Measurements from ENCODE around the gene C2CD3. TPM values are rescaled to one million over a fixed set of nuclear protein-coding genes. Genes with fewer than 3 reads are reported as not detected.

Gene C2CD3
- total RNA-seq, 1 experiment from 2014 or later = 28.4 TPM

GRCh38 chr11:73981051-73981805 lies 189.6 kb downstream of the C2CD3 start:
- DNase-seq (ENCODE audit: low read depth) = no peak
- in situ Hi-C loops (cut with HindIII; ENCODE audit: low pct_unique_long_range_greater_than_20kb, low sequenced_read_pairs) = no loop called here

- DNase-seq (ENCODE audit: low read depth) = peak; percentile 26
- in situ Hi-C loops (cut with HindIII; ENCODE audit: low pct_unique_long_range_greater_than_20kb, low sequenced_read_pairs) = no loop called here
These were observed 190.5 kb downstream of the C2CD3 start for GRCh38 chr11:73980001-73980961.

- DNase-seq (ENCODE audit: low read depth) = no peak
- in situ Hi-C loops (cut with HindIII; ENCODE audit: low pct_unique_long_range_greater_than_20kb, low sequenced_read_pairs) = no loop called here
These were observed 192.2 kb downstream of the C2CD3 start for GRCh38 chr11:73978576-73979086.

- no peak for DNase-seq (ENCODE audit: low read depth)
- in situ Hi-C loops (cut with HindIII; ENCODE audit: low pct_unique_long_range_greater_than_20kb, low sequenced_read_pairs) = no loop called here
These were observed 192.8 kb downstream of the C2CD3 start for GRCh38 chr11:73977856-73978519.

- DNase-seq (ENCODE audit: low read depth) = no peak
- in situ Hi-C loops (cut with HindIII; ENCODE audit: low pct_unique_long_range_greater_than_20kb, low sequenced_read_pairs) = no loop called here
These were observed 194.2 kb downstream of the C2CD3 start for GRCh38 chr11:73976451-73977151.

- in situ Hi-C loops (cut with HindIII; ENCODE audit: low pct_unique_long_range_greater_than_20kb, low sequenced_read_pairs) = no loop called here
- DNase-seq (ENCODE audit: low read depth) = no peak
These were observed 195.4 kb downstream of the C2CD3 start for GRCh38 chr11:73975479-73975757.

- in situ Hi-C loops (cut with HindIII; ENCODE audit: low pct_unique_long_range_greater_than_20kb, low sequenced_read_pairs) = no loop called here
- no peak for DNase-seq (ENCODE audit: low read depth)
These were observed 196.0 kb downstream of the C2CD3 start for GRCh38 chr11:73974604-73975478.

- in situ Hi-C loops (cut with HindIII; ENCODE audit: low pct_unique_long_range_greater_than_20kb, low sequenced_read_pairs) = no loop called here
These were observed 198.0 kb downstream of the C2CD3 start for GRCh38 chr11:73972620-73973449.

GRCh38 chr11:73972187-73972586 lies 198.6 kb downstream of the C2CD3 start:
- in situ Hi-C loops (cut with HindIII; ENCODE audit: low pct_unique_long_range_greater_than_20kb, low sequenced_read_pairs) = no loop called here
- no peak for DNase-seq (ENCODE audit: low read depth)

More at GRCh38 chr11:73972620-73973449, 198.0 kb downstream of the C2CD3 start:
- DNase-seq (ENCODE audit: low read depth) = no peak

- DNase-seq (ENCODE audit: low read depth) = no peak
- in situ Hi-C loops (cut with HindIII; ENCODE audit: low pct_unique_long_range_greater_than_20kb, low sequenced_read_pairs) = no loop called here
These were observed 199.6 kb downstream of the C2CD3 start for GRCh38 chr11:73971175-73971719.

GRCh38 chr11:73969991-73970800 lies 200.6 kb downstream of the C2CD3 start:
- no peak for DNase-seq (ENCODE audit: low read depth)
- in situ Hi-C loops (cut with HindIII; ENCODE audit: low pct_unique_long_range_greater_than_20kb, low sequenced_read_pairs) = no loop called here

GRCh38 chr11:73969091-73969490 lies 201.7 kb downstream of the C2CD3 start:
- in situ Hi-C loops (cut with HindIII; ENCODE audit: low pct_unique_long_range_greater_than_20kb, low sequenced_read_pairs) = no loop called here

GRCh38 chr11:73968356-73968966 lies 202.3 kb downstream of the C2CD3 start:
- no peak for DNase-seq (ENCODE audit: low read depth)
- in situ Hi-C loops (cut with HindIII; ENCODE audit: low pct_unique_long_range_greater_than_20kb, low sequenced_read_pairs) = no loop called here

More at GRCh38 chr11:73969091-73969490, 201.7 kb downstream of the C2CD3 start:
- DNase-seq (ENCODE audit: low read depth) = no peak

GRCh38 chr11:73965764-73966121 lies 205.1 kb downstream of the C2CD3 start:
- in situ Hi-C loops (cut with HindIII; ENCODE audit: low pct_unique_long_range_greater_than_20kb, low sequenced_read_pairs) = no loop called here
- no peak for DNase-seq (ENCODE audit: low read depth)

- no peak for DNase-seq (ENCODE audit: low read depth)
- in situ Hi-C loops (cut with HindIII; ENCODE audit: low pct_unique_long_range_greater_than_20kb, low sequenced_read_pairs) = no loop called here
These were observed 205.6 kb downstream of the C2CD3 start for GRCh38 chr11:73965076-73965763.

Data from Caki2 (cell line).